Measurements from ENCODE around the gene CLNK. TPM values are rescaled to one million over a fixed set of nuclear protein-coding genes. Genes with fewer than 3 reads are reported as not detected.

CLNK gene
- total RNA-seq, 1 experiment from 2014 or later: not detected

GRCh38 chr4:10611673-10612072, 72.9 kb downstream of the CLNK start:
- Histone ChIP-seq H3K9ac (ENCODE audit: extremely low read depth, insufficient read length, low read length) (no peak overlapping the region), H3K79me1 (ENCODE audit: insufficient read depth, low read depth, low read length, poor library complexity, severe bottlenecking) (no peaks in the 10 kb centered on the region), H3K23ac (ENCODE audit: insufficient read length, low read depth, low read length) (no peak overlapping the region), H2AK5ac (ENCODE audit: insufficient read length, low read length) (no peak overlapping the region), H3K23me2 (ENCODE audit: insufficient read length, low read depth, low read length, poor library complexity, severe bottlenecking) (no peaks in the 10 kb centered on the region), H4K5ac (ENCODE audit: insufficient read length, low read depth, low read length) (no peak overlapping the region), H3K79me2 (ENCODE audit: insufficient read depth, low read length) (no peaks in the 10 kb centered on the region), H3K4ac (ENCODE audit: low read depth, low read length) (no peak overlapping the region), H3K4me2 (ENCODE audit: insufficient read depth, insufficient read length, low read length) (no peak overlapping the region), H2BK5ac (ENCODE audit: insufficient read length, low read length) (no peak overlapping the region), H3K4me1 (ENCODE audit: insufficient read depth, low read length) (no peaks in the 10 kb centered on the region), H4K8ac (replicated peaks; ENCODE audit: insufficient read length, low read depth, low read length) (no peak overlapping the region), H2BK120ac (ENCODE audit: low read depth, low read length, poor library complexity, severe bottlenecking) (no peak overlapping the region), H3K18ac (ENCODE audit: insufficient read length, low read depth, low read length) (no peak overlapping the region), H3K27ac (ENCODE audit: insufficient read length, low read depth, low read length) (no peak overlapping the region), H3K14ac (ENCODE audit: insufficient read depth, low read length) (no peak overlapping the region), H4K91ac (ENCODE audit: insufficient read length, low read depth, low read length) (no peak overlapping the region), H2BK20ac (ENCODE audit: low read depth, low read length, poor library complexity, severe bottlenecking) (no peak overlapping the region), H2AFZ (ENCODE audit: low read length) (no peak overlapping the region), H3K56ac (ENCODE audit: insufficient read length, low read depth, low read length) (no peak overlapping the region), H4K20me1 (ENCODE audit: control insufficient read depth, insufficient read depth, insufficient read length) (no peaks in the 10 kb centered on the region), H2BK12ac (ENCODE audit: insufficient read length, low read depth, low read length) (no peak overlapping the region), H2BK15ac (ENCODE audit: low read depth, low read length) (no peak overlapping the region), H3K27me3 (ENCODE audit: insufficient read depth, low read length) (no peaks in the 10 kb centered on the region), H3K9me3 (ENCODE audit: control insufficient read depth, low read depth, low read length) (no peaks in the 10 kb centered on the region), H3T11ph (ENCODE audit: low read length) (no peak overlapping the region)
- no peaks in the 10 kb centered on the region for H3K36me3 Mint-ChIP-seq (ENCODE audit: insufficient read depth in 1 of 3, low read depth in 3 of 3)
- no peak overlapping the region for H3K4me3 Mint-ChIP-seq
- H3K27ac Mint-ChIP-seq: peak overlapping the region in 1 of 3 experiments; percentile 14; a peak in 1 of 7 replicates
- no peak for TF ChIP-seq CTCF (conservative IDR thresholded peaks at IDR 0.05)
- H3K27me3 Mint-ChIP-seq (ENCODE audit: low read depth): peaks cover 2% of the 10 kb centered on the region; the same call in 1 of the 2 replicates
- H3K4me1 Mint-ChIP-seq: no peaks in the 10 kb centered on the region
- WGBS (ENCODE audit: extremely low coverage, insufficient read length, low lambda C conversion rate): no CpG with 5 or more reads among the region's 3 CpGs
- no peaks in the 10 kb centered on the region for H3K9me3 Mint-ChIP-seq
- DNase-seq: no peak

Measured in H9 (cell line).